ENCODE results near the gene GDF2.

The GDF2 gene

DNA sequence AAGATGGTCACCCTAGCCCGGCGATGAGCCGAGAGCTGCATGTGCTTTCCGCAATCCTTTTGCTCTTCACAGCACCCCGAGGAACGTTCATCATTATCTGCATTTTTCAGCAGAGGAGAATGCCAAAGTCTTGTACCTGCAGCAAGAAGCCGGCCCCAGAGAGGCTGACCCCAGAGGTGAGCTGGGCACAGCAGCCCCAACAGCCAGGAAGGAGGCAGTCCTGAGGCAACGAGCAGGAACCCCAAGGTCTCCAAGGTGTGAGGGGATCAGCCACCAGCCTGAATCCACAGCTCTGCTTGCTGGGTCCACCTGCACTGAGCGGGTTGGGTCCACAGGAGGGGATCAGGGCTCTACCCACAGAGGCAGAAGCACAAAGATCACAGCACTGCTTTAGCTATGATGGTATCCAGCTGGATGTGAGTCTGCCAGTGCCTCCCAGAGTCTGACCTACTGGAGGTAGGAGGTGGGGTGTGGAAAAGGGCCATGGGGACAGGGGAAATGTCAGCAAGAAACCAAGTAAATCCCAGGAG is 39.1 kb upstream of the GDF2 start:
- H3K4me3 ChIP-seq (ENCODE audit: low read depth, low read length), result no peak overlapping the region
- H3K9ac ChIP-seq, result no peak overlapping the region
- no peaks in the 10 kb centered on the region for H3K9me3 ChIP-seq (ENCODE audit: control insufficient read depth, low read length)
- no peaks in the 10 kb centered on the region for H3K79me2 ChIP-seq
- no peak overlapping the region for H3K4me2 ChIP-seq (ENCODE audit: low read length)
- no peaks in the 10 kb centered on the region for H3K36me3 ChIP-seq (ENCODE audit: control insufficient read depth, insufficient read depth, low read length)
- H3K27me3 ChIP-seq (ENCODE audit: control insufficient read depth, insufficient read depth, low read length), result no peaks in the 10 kb centered on the region
- TF ChIP-seq, protein P1, sequence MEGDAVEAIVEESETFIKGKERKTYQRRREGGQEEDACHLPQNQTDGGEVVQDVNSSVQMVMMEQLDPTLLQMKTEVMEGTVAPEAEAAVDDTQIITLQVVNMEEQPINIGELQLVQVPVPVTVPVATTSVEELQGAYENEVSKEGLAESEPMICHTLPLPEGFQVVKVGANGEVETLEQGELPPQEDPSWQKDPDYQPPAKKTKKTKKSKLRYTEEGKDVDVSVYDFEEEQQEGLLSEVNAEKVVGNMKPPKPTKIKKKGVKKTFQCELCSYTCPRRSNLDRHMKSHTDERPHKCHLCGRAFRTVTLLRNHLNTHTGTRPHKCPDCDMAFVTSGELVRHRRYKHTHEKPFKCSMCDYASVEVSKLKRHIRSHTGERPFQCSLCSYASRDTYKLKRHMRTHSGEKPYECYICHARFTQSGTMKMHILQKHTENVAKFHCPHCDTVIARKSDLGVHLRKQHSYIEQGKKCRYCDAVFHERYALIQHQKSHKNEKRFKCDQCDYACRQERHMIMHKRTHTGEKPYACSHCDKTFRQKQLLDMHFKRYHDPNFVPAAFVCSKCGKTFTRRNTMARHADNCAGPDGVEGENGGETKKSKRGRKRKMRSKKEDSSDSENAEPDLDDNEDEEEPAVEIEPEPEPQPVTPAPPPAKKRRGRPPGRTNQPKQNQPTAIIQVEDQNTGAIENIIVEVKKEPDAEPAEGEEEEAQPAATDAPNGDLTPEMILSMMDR (IDR thresholded peaks at IDR 0.05), result no peak
- no peak overlapping the region for H3K27ac ChIP-seq
- H3K4me1 ChIP-seq, result no peaks in the 10 kb centered on the region
- no peak overlapping the region for H2AFZ ChIP-seq

DNA sequence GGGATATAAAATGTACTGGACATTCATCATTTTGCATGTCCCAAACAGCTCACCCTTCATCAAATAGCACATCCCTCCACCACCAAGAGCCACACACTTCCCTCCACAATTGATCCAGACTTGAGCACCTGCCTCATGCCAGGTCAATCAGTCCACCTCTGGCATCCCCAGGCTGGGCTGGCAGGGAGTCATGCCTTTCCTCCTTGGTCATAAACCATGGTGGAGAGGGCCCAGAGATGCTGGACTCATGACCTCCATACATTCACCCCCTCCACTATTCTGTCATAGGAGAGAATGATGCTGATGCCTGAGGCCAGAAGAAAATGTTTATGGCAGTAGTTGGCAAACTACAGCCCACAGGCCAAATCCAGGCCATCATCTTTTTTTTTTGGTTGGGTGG is 38.4 kb upstream of the GDF2 start:
- no peak overlapping the region for H3K4me2 ChIP-seq (ENCODE audit: low read length)
- no peaks in the 10 kb centered on the region for H3K27me3 ChIP-seq (ENCODE audit: control insufficient read depth, insufficient read depth, low read length)
- no peaks in the 10 kb centered on the region for H3K36me3 ChIP-seq (ENCODE audit: control insufficient read depth, insufficient read depth, low read length)
- H3K27ac ChIP-seq, result no peak overlapping the region
- H3K9ac ChIP-seq, result no peak overlapping the region
- no peaks in the 10 kb centered on the region for H3K79me2 ChIP-seq
- TF ChIP-seq, protein P1 (IDR thresholded peaks at IDR 0.05), result no peak
- H2AFZ ChIP-seq, result no peak overlapping the region
- no peaks in the 10 kb centered on the region for H3K4me1 ChIP-seq
- no peaks in the 10 kb centered on the region for H3K9me3 ChIP-seq (ENCODE audit: control insufficient read depth, low read length)
- no peak overlapping the region for H3K4me3 ChIP-seq (ENCODE audit: low read depth, low read length)

DNA sequence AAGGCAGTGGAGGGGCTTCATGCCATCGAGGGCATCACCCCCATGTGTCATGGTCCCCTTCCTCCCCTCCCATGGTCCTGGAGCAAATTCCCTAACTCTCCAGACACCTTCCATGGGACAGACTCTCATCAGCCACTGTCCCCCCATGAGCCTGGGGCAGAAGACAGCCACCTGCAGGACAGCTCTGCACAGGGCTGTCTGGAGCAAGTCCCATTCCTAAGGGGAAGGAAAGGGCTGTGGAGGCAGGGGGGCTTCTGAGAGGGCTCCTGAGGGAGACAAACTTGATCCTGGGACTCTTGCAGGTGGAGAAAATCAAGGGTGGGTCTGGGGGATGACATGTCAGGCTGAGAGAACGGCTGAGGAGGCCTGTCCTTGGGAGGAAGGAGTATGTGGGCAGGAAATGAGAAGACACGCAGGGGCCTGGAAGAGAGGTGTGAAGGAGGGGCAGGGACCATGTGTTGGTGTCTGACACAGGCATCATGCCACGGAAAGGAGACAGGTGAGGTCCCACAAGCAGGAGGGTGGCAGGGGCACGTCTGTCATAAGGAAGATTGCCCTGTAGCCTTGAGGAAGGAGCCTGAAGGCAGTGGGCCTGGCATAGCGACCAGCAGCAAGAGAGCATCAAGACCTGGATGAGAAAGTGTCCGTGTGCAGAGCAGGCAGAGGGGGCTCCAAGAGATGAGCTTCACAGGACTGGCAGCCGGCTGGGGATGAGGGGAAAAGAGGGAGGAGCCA is 36.7 kb upstream of the GDF2 start:
- H2AFZ ChIP-seq, result no peak overlapping the region
- TF ChIP-seq, protein P1 (IDR thresholded peaks at IDR 0.05), result no peak
- no peak overlapping the region for H3K27ac ChIP-seq
- no peaks in the 10 kb centered on the region for H3K36me3 ChIP-seq (ENCODE audit: control insufficient read depth, insufficient read depth, low read length)
- H3K9ac ChIP-seq, result no peak overlapping the region
- H3K4me1 ChIP-seq, result no peaks in the 10 kb centered on the region
- H3K9me3 ChIP-seq (ENCODE audit: control insufficient read depth, low read length), result no peaks in the 10 kb centered on the region
- no peaks in the 10 kb centered on the region for H3K79me2 ChIP-seq
- H3K4me3 ChIP-seq (ENCODE audit: low read depth, low read length), result no peak overlapping the region
- no peaks in the 10 kb centered on the region for H3K27me3 ChIP-seq (ENCODE audit: control insufficient read depth, insufficient read depth, low read length)
- H3K4me2 ChIP-seq (ENCODE audit: low read length), result no peak overlapping the region

DNA sequence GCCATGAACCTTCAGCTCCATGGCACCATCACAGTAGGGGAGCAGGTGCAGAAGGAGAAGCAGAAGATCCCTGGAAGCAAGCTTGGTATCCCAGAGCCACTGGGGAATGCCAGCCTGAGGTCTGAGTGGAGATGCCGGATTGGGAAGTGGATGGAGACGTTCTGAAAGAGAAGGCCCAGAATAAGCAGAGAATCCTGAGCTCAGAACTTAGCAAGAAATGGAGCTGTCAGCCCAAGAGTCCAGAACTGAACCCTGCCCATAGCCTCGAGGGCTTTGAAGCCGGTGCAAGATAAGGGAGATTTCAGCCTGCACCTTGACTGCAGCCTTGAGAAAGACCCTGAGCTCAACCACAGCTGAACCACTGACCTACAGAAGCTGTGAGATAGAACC is 36.1 kb upstream of the GDF2 start:
- Histone ChIP-seq H3K4me3 (ENCODE audit: low read depth, low read length) (no peak overlapping the region), H2AFZ (no peak overlapping the region), H3K9ac (no peak overlapping the region), H3K27me3 (ENCODE audit: control insufficient read depth, insufficient read depth, low read length) (no peaks in the 10 kb centered on the region), H3K4me2 (ENCODE audit: low read length) (no peak overlapping the region), H3K27ac (no peak overlapping the region), H3K4me1 (no peaks in the 10 kb centered on the region), H3K9me3 (ENCODE audit: control insufficient read depth, low read length) (no peaks in the 10 kb centered on the region), H3K79me2 (no peaks in the 10 kb centered on the region), H3K36me3 (ENCODE audit: control insufficient read depth, insufficient read depth, low read length) (no peaks in the 10 kb centered on the region)
- TF ChIP-seq, protein P1 (IDR thresholded peaks at IDR 0.05), result no peak
